ENCODE data around the gene ENTPD8.
"Not testable (repeated sequence)": the region's sequence is repeated elsewhere in the genome, so short reads cannot be mapped to it uniquely, and the experiment has no call there.

The ENTPD8 gene

DNA sequence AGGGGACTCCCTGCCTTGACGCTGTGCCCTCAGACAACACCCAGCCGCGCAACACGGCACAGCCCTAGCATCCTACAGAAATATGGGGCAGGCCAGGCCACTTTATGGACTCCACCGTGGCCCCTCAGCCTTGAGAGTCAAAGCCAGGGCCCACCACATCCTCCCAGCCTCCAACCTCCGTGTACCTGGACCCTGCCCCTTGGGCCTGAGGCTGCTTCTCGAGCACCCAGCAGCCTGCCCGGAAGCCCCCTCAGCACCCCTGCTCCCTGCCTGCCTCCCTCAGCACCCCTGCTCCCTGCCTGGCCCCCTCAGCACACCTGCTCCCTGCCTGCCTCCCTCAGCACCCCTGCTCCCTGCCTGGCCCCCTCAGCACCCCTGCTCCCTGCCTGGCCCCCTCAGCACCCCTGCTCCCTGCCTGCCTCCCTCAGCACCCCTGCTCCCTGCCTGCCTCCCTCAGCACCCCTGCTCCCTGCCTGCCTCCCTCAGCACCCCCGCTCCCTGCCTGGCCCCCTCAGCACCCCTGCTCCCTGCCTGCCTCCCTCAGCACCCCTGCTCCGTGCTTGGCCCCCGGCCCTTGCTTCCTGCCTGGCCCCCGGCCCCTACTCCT is 54.5 kb downstream of the ENTPD8 start:
- H3K4me1 Mint-ChIP-seq (ENCODE audit: low read depth); H3K9me3 Mint-ChIP-seq; H3K36me3 Mint-ChIP-seq (ENCODE audit: low read depth); H3K27ac Mint-ChIP-seq; H3K27me3 Mint-ChIP-seq; H3K4me3 Mint-ChIP-seq: not testable (repeated sequence)

DNA sequence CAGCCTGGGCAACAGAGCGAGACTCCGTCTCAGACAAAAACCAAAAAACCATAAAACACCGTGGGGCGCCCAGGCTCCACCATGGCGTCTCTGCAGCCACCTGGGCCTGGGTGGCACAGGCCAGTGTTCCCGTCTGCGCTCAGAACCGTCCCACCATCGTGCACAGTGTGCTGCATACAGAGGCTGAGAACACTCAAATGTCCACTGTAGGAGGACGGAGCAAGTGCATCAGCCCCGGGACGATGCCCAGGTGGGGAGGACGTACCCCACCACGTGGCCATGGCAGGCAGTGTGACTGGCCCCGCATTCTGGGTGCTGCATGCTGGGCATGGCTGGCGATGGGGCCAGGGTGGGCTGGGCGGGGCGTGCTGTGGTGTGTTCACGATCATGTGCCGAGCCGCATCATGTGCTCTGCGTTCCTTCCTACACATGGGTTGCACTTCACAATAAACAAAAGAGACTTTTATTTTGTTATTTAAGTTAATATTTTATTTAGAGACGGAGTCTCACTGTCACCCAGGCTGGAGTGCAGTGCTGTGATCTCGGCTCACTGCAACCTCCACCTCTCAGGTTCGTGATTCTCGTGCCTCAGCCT is 56.0 kb downstream of the ENTPD8 start:
- no peaks in the 10 kb centered on the region for H3K36me3 Mint-ChIP-seq (ENCODE audit: low read depth)
- H3K27me3 Mint-ChIP-seq: no peaks in the 10 kb centered on the region
- H3K27ac Mint-ChIP-seq: no peak overlapping the region
- H3K4me1 Mint-ChIP-seq (ENCODE audit: low read depth): peaks cover 7% of the 10 kb centered on the region
- H3K4me3 Mint-ChIP-seq: no peak overlapping the region
- no peaks in the 10 kb centered on the region for H3K9me3 Mint-ChIP-seq
